ENCODE data around the gene KLHL29.

- TF ChIP-seq MTA3 (IDR thresholded peaks at IDR 0.05; ENCODE audit: borderline replicate concordance, low read length) (no peak), NRF1 (conservative IDR thresholded peaks at IDR 0.05; ENCODE audit: low read depth, low read length) (no peak), EGR1 (IDR thresholded peaks at IDR 0.05; ENCODE audit: borderline replicate concordance in 1 of 2, low read depth in 2 of 2, low read length in 2 of 2) (no peak), RBBP5 (conservative IDR thresholded peaks at IDR 0.05) (no peak), MAX (IDR thresholded peaks at IDR 0.05; ENCODE audit: low read depth, low read length) (no peak), CEBPB (IDR thresholded peaks at IDR 0.05; ENCODE audit: borderline replicate concordance in 1 of 2, low read depth in 2 of 2, low read length in 2 of 2) (no peak), EP300 (IDR thresholded peaks at IDR 0.05; ENCODE audit: borderline replicate concordance in 1 of 2, control insufficient read depth in 1 of 2, low read depth in 2 of 2, low read length in 2 of 2) (no peak)
Measured at GRCh38 chr2:23605236-23605635, 220.3 kb downstream of the KLHL29 start.
